ENCODE measurements around the gene CHAF1A. TPM values are rescaled to one million over a fixed set of nuclear protein-coding genes. Genes with fewer than 3 reads are reported as not detected.

The CHAF1A gene
- polyA plus RNA-seq, 12 donors: 7.8 to 25.9 (median 11.3) TPM; not detected in 1

- no peak for DNase-seq
Observed at GRCh38 chr19:4365791-4366665, 36.4 kb upstream of the CHAF1A start.

DNA sequence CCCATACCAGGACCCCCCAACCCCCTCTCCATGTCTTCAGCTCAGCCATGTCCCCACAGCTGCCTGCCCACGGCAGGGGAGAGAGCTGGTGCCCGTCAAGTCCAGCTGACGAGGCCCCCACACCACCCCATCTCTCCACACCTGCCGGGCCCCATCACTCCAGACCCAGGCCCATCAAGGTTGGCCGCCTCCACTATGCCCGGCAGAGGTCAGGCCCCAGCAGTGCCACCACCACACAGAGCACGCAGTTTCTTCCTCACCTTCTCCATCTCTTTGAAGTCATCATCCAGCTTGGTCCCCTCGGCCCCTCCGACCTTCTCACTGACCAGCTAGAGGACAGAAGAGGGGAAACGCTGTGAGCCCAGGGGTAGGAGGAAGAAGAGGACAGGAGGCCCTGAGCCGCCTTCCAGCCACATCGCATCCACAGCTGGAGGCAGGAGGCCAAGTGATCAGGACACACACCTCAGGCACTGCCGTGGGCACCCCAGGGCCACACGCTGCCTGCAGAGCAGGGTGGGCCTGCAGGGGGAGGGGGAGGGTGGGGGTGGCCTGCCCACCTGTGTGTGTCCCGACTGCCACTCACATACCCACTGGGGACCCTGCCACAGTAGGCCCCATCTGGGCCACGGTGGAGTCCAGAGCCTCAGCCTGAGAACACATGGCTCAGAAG lies 35.6 kb upstream of the CHAF1A start:
- no peak for DNase-seq

DNA sequence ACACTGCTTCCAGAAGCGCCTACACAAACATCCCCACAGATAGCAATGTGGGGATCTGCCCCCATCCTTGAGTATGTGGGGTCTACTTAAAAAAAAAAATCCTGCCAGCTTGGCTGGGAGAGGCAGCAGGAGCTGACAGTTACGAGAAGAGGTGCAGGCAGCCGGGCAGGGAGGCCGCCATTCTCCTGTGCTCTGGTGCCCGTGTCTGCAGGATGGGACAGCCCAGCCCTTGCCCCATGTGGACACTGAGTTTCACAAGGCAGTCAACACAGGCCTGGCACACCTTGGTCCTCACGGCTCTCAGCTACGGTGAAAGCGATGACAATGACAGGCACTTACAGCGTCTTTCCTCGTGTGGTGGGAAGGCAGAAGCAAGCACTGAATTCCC lies 35.1 kb upstream of the CHAF1A start:
- no peak for DNase-seq

DNA sequence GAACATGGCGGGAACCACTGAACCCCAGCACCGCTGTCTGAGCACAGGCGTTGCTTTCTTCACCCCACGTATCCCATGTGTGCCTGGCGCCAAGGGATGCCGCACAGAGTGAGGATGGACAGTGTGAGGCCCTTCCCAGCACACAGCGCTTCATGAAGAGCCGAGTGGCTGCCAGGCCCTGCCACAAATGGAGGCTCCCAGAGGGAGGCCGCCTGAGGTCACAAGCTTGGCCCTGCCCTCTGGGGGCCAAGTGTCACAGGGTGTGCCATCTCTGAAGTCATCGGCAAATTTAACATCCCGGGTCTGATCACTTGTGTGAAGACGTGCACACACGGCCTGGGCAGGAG lies 34.7 kb upstream of the CHAF1A start:
- no peak for DNase-seq

DNA sequence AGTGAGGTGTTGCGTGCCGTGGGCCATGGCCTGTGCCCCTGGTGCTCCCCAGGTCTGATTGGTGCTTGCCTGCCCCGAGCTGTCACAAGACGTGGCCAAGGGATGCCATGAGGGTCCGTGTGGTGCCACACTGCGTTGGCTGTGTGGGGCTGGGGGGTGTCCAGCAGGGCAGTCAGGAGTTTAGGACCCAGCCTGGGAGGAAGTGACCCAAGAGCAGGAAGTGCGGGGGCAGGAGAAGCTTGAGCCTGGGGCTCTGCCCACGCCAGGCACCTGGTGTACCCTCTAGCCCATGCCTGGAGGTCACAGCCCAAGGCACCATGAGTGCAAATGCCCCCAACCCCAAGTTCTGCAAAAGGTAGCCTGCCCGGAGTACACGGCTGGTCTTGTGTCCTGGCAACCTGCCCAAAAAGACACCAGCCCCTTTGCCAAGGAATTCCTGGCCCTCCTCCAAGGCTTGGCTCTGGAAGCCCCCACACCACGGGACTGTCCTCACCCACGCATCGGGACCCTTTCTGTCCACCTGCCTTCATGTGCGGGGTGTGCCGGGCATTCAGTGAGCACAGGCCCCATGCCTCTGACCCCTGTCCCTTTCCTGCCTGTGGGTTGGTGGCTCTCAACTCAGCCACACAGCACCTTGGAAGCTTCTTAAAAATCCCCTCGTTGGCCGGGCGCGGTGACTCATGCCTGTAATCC lies 34.2 kb upstream of the CHAF1A start:
- DNase-seq: no peak

GRCh38 chr19:4369109-4369887 lies 33.1 kb upstream of the CHAF1A start:
- no peak for DNase-seq

DNA sequence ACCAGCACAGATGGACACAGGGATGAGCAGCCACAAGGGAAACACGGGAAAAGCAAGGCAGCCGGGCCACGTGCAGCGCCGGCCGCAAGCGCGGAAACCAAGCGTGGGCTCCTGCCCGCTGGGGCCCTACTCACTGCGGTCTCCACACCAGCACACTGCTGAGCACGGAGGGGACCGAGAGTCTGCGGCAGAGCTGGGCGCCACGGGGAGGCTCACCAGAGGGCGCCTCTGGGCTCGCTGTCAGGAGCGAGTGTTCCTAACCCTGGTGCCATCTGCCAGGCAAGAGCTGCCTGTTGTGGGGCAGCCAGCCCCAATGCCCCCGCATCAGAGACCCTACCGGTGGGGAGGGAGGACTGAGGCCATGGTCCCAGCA lies 32.6 kb upstream of the CHAF1A start:
- no peak for DNase-seq

DNA sequence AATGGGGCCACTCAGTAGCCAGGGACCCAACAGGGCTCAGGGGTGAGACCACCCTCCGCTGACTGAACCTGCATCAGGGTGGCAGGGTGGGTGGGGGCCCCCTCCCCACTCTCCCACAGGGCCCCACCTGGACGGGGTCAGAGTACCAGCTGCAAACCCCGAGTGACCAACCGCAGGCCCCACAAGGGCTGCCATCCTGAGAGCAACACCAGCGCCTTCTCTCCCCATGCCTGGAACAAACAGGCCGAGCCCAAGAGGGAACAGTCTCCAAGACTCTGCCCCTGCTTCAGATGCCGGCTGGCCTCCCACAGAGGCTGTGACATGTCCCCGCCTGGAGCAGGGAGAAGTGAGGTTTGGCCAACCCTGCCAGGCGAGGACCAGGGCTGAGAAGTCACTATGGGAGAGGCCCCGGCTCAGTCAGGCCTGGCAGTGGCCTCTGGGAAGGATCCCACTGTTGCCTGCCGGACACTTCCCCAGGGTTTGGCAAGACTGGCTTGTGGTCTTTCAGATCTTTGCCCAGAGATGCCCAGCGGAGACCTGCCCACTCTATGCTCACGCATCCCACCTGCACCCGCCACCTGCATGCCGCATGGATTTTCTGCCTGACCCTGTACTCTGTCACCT lies 31.9 kb upstream of the CHAF1A start:
- no peak for DNase-seq

GRCh38 chr19:4371247-4372164 lies 30.9 kb upstream of the CHAF1A start:
- DNase-seq: no peak

DNA sequence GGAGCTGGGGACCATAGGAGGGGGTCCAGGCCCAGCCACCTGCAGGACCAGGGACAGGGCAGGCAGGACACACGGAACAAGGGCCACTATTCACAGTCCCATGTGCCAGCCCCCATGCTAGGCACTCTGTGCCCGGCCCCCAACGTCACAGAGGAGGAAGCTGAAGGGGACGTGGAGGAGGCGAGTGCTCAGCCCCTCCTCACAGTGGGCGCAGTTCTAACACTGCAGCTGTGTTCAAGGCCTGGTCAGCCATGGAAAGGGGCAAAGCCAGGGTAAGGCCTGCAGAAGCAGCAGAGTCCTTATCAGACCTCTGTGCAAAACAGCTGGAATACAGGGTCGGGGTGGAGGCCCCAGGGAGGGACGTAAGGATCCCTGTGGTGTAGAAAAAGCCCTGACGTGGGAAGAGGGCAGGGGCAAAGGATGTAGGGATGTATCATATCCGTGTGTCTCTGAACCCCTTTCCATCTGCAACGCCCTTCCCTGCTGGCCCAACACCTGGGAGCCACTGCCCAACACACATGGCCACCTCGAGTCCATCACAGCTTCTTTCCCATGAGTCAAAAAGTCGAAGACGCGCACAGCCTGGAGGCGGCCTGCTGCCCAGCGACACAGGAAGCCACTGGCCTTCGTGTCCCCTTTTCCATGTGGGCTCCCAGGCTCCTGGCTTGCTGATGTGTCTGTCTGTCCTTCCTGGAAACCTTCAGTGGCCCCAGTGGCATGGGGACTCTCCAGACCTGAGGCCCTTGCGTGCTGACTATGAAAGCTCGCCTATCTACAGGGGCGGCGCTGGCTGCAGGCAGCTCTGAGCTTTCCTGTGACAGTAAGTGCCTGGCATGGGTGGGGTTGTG lies 30.1 kb upstream of the CHAF1A start:
- DNase-seq: no peak

GRCh38 chr19:4373013-4373367 lies 29.4 kb upstream of the CHAF1A start:
- no peak for DNase-seq

DNA sequence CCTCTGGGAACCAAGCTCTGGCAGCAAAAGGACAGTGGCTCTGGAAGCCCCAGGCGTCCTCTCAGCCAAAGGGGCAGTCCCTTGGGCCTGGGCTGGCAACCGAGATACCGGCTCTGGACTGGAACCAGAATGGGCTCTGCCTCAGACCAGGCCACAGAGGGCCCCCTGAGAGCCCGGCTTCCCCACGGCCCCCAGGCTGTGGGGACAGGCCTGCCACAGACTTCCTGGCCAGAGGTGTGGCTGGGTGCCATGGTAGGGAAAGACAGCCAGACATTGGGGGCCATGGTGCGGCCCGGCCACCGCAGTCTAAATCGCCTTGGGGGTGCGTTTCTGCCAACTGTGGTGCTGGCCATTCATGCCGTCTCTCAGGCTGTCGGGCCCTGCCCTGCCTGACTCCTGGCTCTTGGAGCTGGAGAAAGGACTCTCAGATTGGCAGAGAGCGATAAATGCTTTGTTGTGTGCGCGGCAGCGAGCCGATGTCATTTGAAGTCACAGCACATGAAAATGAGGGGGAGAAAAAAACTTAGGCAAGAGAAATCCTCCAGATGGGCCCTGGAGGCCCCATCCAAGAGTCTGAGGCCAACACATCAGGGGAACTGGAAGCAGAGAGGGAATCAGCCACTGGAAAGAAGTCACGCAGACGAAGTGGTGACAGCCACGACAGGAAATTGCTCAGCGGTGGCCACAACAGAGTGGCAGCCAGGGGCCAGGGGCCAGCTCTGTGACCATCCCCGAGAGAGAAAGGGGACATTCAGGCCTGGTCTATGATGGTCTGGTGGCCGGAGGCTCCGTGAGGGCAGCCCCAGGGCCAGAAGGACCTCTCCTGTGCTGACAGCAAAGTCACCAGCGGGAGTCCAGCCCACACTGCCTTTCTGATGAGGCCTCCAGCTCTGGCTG lies 28.6 kb upstream of the CHAF1A start:
- DNase-seq: no peak

DNA sequence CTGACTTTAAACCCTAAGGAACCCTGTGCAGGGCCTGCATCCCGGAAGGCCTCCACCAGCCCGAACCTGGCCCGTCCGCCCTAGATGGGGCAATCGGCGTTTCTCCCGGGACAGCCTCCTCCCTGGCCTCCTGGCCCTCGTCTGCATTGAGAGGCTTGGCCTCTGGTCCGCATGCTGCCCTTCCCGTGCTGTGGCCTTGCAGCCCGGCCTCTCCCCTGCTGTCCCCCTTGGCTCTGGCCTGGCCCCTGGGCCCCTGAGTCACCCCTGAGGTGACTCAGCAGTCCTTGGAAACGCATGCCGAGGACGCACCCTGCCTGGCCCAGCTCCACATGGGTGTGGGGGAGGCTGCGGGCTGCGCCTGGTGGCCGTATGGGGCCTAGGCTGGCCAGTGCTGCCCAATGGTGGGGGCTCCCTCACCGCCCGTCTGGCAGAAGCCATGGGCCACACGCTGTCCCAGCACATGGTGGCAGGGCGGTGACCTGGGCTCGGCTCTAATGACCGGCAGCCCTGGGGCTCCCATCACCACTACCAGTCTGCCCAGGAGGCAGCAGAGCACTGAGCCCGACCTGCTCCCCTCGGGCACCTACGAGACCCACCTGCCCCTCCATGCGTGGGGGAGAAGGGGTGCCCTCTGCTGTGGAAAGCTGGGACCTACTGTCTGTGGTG lies 27.8 kb upstream of the CHAF1A start:
- DNase-seq: no peak

GRCh38 chr19:4375164-4376027 lies 27.0 kb upstream of the CHAF1A start:
- DNase-seq: no peak

DNA sequence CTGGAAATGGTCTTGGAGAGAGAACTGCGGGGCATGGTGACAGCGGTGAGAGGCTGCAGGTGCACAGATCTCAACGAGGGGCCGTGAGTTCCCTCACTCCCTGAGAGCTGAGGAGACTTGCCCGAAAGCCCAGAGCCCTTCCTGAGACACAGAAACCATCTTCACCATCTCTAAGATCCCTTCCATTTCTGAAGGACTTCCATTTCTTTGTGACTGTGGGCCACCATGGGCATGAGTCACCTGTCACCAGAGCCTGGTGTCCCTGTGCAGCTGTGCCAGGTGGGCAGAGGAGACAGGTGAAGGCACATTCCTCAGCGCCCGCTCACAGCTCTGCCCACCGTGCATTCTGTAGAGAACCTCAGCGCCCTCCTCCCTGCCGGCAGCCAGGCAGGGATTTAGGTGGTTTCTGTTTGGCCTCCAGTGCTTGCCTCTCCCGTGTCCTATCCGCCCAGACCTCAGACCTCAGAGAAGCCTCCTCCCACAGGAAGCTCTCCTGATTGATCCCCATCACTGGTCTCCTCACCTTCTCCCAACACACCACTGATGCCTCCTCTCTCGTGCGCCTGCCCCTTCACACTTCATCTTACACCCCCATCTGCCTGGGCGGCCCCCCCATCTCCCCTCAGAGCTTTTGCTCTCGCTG lies 26.3 kb upstream of the CHAF1A start:
- no peak for DNase-seq

DNA sequence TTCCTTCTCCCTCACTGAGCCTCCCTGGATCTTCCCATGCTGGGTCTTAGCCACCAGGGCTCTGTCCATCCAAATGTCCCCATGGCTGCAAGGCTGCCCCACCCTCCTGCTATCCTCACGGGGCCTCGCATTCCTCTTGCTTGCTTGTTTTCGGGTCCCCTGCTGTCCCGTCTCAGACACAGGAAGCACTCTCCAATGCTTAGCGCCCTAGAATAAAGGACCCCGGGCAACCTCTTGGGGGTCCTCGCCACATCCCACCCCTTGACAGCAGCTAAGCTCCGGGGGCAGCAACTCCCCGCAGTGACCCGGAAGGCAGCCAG lies 25.8 kb upstream of the CHAF1A start:
- DNase-seq: no peak
